ENCODE results near the gene GLI1.

Gene GLI1

GRCh38 chr12:57483466-57483865 lies 23.9 kb downstream of the GLI1 start:
- no peak for DNase-seq (ENCODE audit: low read depth)
- TF ChIP-seq, protein P1, sequence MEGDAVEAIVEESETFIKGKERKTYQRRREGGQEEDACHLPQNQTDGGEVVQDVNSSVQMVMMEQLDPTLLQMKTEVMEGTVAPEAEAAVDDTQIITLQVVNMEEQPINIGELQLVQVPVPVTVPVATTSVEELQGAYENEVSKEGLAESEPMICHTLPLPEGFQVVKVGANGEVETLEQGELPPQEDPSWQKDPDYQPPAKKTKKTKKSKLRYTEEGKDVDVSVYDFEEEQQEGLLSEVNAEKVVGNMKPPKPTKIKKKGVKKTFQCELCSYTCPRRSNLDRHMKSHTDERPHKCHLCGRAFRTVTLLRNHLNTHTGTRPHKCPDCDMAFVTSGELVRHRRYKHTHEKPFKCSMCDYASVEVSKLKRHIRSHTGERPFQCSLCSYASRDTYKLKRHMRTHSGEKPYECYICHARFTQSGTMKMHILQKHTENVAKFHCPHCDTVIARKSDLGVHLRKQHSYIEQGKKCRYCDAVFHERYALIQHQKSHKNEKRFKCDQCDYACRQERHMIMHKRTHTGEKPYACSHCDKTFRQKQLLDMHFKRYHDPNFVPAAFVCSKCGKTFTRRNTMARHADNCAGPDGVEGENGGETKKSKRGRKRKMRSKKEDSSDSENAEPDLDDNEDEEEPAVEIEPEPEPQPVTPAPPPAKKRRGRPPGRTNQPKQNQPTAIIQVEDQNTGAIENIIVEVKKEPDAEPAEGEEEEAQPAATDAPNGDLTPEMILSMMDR (IDR thresholded peaks at IDR 0.05; ENCODE audit: insufficient read depth, low read depth, low read length, missing control alignments) = no peak

GRCh38 chr12:57485695-57486094 lies 26.1 kb downstream of the GLI1 start:
- TF ChIP-seq, protein P1 (IDR thresholded peaks at IDR 0.05; ENCODE audit: insufficient read depth, low read depth, low read length, missing control alignments) = no peak
- no peak for DNase-seq (ENCODE audit: low read depth)
- H3K4me3 ChIP-seq (ENCODE audit: low read depth, low read length) = no peak overlapping the region

More at GRCh38 chr12:57483466-57483865, 23.9 kb downstream of the GLI1 start:
- H3K4me3 ChIP-seq (ENCODE audit: low read depth, low read length) = no peak overlapping the region

DNA sequence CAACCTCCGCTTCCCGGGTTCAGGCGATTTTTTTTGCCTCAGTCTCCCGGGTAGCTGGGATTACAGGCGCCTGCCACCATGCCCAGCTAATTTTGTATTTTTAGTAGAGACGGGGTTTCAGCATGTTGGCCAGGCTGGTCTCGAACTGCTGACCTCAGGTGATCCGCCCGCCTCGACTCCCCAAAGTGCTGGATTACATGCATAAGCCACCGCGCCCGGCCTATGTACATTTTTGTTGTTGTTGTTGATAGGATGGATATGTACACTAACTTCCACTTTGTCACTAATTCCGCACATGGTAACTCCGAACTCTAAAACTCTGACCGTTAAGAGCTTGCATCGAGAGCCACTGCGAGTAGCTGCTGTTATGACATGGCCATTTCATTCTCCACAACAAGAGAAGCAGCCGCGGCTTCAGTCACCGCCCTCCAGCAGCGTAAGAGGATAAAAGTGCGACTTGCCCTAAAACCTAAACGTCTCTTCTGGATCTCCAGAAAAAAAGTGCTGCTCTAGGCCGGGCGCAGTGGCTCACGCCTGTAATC lies 27.5 kb downstream of the GLI1 start:
- no peak for DNase-seq (ENCODE audit: low read depth)

GRCh38 chr12:57487597-57488401 lies 28.2 kb downstream of the GLI1 start, which contains the start of gene MARS1:
MARS1 (plus strand) TSS chr12:57488068; CDS start chr12:57488091, 23 bp downstream.
- TF ChIP-seq, protein P1 (IDR thresholded peaks at IDR 0.05; ENCODE audit: insufficient read depth, low read depth, low read length, missing control alignments) = no peak

More for the DNA sequence above, 27.5 kb downstream of the GLI1 start:
- peak overlapping the region; percentile 82; the same call in 1 of the 2 replicates for H3K4me3 ChIP-seq (ENCODE audit: low read depth, low read length)
- TF ChIP-seq, protein P1 (IDR thresholded peaks at IDR 0.05; ENCODE audit: insufficient read depth, low read depth, low read length, missing control alignments) = no peak

GRCh38 chr12:57488402-57489156 lies 29.0 kb downstream of the GLI1 start:
- TF ChIP-seq, protein P1 (IDR thresholded peaks at IDR 0.05; ENCODE audit: insufficient read depth, low read depth, low read length, missing control alignments) = no peak
- DNase-seq (ENCODE audit: low read depth) = peak; percentile 31
- peak overlapping the region; percentile 82 for H3K4me3 ChIP-seq (ENCODE audit: low read depth, low read length)

More at GRCh38 chr12:57487597-57488401, 28.2 kb downstream of the GLI1 start, which contains the start of gene MARS1:
- DNase-seq (ENCODE audit: low read depth) = peak; percentile 97
- peak within 1 kb of the TSS; percentile 82 for H3K4me3 ChIP-seq (ENCODE audit: low read depth, low read length)

DNA sequence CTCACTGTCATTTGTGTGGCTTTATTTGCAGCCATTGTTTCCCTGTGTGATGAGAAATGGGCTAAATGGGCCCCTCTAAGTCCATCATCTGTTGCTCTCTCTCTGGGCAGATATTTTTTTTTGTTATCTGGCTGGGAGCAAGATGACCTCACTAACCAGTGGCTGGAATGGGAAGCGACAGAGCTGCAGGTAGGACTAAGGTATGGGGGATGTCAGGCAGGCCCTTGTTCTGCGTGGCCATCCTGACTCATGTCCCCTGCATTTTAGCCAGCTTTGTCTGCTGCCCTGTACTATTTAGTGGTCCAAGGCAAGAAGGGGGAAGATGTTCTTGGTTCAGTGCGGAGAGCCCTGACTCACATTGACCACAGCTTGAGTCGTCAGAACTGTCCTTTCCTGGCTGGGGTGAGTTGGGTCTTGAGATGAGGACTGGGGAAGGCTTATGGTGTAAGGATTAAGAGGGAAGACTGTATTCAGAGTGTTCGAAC lies 29.6 kb downstream of the GLI1 start:
- TF ChIP-seq, protein P1 (IDR thresholded peaks at IDR 0.05; ENCODE audit: insufficient read depth, low read depth, low read length, missing control alignments) = no peak
- no peak for DNase-seq (ENCODE audit: low read depth)

More for the DNA sequence above, 29.6 kb downstream of the GLI1 start:
- peak overlapping the region; percentile 82 for H3K4me3 ChIP-seq (ENCODE audit: low read depth, low read length)
